Stimulated activated CD4-positive, alpha-beta T cell treated with anti-CD3 and anti-CD28 coated beads, Interleukin-2, amount 100 ng/mL, for 48 hours (primary cell): ENCODE results near the gene PGM3.

Experiments
- DNase-seq, 2 donors: peaks; one replicate each; pipeline ENCODE4 v3.0.0-alpha.2; 2020

PGM3 gene

DNA sequence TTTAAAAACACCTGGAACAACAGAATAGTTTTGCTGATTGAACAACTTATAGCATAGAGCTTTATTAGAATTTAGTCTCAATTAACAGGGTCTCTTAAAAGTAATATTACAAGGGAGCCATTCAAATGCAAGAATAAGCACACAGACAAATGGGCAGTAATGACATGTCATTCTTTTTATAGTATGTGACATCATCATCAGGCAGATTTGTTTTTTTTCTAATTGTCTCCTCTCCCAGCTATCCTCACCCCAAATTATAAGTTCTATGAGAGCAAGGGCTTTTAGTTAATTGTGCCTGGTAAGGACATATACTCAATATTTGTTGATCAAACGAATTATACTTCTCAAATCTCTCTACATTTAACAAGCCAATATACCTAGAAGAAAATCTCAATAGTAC is 11.0 kb downstream of the PGM3 start:
- DNase-seq, result no peak

- no peak for DNase-seq
Measured at GRCh38 chr6:83180426-83180950, 12.6 kb downstream of the PGM3 start.

- DNase-seq, result no peak
Measured at GRCh38 chr6:83176246-83176645, 16.8 kb downstream of the PGM3 start.

- no peak for DNase-seq
Measured at GRCh38 chr6:83169511-83169910, 23.6 kb downstream of the PGM3 start.

GRCh38 chr6:83169106-83169505 is 24.0 kb downstream of the PGM3 start:
- DNase-seq, result no peak

DNA sequence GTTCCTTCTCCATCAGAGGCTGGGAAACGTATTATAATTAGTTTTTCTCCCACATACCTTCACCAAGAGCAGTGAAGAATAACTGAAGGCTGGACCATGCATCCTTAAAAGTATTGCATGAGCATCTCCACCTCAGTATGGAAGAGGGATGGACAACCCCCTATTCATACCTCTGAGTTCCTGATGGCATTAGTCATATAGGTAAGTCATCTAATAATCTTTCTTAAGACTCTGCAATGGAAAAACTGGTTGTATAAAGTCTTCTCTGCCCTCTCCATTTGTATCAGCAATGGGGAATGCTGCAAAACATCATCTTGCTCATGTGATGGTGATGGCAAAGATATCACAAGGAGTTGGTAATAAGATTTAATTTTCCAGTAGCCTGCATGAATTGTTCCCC is 24.5 kb downstream of the PGM3 start:
- no peak for DNase-seq

GRCh38 chr6:83167726-83168278 is 25.3 kb downstream of the PGM3 start:
- DNase-seq, result no peak

DNA sequence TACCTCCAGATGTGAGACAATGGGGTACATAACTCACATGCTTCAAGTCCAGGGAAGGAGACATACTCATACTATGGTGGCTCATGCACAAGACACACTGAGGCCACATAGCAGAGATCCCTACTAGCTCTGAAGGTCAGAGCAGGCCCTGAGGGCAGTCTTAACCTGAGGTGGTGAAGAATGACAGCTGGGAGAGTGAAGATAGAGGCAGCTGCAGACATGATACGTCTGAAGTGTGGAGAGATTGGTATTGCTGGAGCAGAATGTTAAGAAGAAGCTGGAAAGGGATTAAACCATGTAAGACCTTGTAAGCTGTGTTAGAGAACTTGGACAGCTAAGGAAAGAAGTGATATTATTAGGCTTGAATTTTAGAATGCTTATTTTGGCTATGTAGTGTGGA is 32.9 kb downstream of the PGM3 start:
- DNase-seq, result no peak

DNA sequence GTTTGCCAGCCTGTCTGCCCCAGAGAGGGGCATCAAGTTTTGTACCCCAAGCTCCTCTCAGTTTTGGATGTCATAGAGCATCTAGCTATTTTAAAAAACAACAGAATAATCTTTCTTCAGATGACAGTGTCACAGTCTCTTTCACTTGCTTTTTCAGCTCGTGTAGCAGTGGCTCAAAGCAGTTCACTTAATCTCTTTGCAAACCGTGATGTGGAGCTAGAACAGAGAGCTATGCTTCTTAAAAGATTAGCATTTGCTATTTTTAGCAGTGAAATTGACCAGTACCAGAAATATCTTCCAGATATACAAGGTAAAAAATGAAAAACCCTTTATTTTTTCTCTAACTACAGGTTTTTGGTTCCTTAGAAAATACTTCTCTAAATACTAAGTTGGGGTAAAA is 37.3 kb downstream of the PGM3 start:
- DNase-seq, result no peak

DNA sequence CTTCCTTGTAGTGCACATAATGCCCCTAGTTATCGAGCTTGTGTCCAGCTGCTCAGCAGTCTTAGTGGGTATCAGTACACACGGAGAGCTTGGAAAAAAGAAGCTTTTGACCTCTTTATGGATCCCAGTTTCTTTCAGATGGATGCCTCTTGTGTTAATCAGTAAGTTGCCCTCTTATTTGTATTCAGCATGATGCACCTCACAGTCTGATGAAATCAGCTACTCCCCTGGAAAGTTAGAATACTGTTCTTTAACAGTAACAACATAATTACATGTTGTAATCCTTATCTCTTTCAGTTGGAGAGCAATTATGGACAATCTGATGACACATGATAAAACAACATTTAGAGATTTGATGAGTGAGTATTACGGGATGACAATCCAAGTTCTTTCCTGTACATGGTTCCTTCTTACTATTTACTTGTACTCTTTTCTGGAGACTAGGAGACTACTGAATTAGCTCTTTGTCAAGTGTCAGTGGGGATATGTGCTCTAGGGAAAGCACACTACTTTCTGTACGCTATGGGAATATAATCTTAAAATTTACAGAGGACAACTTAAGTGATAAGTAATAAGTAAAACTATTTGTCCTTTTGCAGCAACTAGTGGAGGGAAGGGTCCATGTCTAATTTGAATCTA is 39.1 kb downstream of the PGM3 start:
- DNase-seq, result no peak

DNA sequence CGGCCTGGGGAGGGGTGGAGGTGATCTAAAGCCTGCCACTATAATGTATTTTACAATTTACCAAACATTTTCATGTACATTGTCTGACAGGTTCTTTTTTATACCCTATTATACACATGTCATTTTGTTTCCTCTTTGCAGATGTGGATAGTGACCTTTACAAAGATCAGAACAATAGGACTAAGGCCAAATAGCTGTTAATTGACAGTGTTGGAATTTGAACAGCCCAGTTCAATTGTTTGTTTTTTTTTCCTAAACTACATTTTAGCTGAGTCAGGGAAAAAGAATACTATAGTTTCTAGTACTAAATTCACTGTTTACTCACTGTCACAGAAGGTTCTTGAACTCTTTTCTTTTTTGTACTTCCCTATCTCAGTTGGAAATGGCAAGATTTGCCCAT is 40.2 kb downstream of the PGM3 start:
- no peak for DNase-seq

- DNase-seq, result no peak
Measured at GRCh38 chr6:83151114-83151513, 42.0 kb downstream of the PGM3 start.

DNA sequence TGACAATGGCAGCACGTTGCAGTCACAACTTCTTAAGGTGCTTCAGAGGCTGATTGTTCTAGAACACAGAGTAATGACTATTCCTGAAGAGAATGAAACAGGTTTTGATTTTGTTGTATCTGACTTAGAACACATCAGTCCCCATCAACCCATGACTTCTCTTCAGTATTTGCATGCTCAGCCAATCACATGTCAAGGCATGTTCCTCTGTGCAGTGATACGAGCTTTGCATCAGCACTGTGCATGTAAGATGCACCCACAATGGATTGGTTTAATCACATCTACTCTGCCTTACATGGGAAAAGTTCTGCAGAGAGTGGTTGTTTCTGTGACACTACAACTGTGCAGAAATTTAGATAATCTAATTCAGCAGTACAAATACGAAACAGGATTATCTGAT is 54.3 kb downstream of the PGM3 start:
- DNase-seq, result no peak

- no peak for DNase-seq
Measured at GRCh38 chr6:83138118-83138722, 54.8 kb downstream of the PGM3 start.

DNA sequence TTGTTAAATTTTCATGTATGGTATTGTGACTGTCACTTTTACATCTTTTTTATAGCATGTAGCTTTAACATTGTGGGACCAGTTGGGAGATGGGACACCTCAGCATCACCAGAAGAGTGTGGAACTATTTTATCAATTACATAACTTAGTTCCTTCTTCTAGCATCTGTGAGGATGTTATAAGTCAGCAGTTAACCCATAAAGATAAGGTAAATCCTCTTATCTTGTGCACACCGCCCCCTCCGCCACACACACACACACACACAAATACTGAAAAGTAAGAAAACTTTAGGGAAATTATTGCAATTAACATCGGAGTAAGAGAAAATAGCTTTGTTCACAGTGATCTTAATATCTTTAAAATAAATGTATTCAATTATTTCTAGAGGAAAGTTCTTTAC is 60.9 kb downstream of the PGM3 start:
- DNase-seq, result no peak

DNA sequence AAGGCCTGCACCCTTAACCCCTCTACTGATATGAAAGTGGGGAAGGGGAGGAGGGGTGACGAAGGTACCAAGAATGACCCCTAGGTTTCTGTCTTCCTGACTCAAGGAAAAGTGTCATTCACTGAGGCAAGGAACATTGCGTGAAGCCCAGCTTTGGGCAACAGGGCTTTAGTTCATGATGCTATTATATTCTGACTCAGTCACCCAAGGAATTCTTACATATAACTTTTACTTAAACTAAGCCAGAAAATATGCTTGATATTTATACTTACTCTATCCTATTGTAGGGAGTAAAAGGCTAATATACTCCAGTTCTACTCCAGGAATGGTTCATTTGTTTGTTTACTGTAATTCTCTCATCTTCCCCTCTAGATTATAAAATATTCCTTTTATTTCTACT is 65.1 kb downstream of the PGM3 start:
- no peak for DNase-seq

DNA sequence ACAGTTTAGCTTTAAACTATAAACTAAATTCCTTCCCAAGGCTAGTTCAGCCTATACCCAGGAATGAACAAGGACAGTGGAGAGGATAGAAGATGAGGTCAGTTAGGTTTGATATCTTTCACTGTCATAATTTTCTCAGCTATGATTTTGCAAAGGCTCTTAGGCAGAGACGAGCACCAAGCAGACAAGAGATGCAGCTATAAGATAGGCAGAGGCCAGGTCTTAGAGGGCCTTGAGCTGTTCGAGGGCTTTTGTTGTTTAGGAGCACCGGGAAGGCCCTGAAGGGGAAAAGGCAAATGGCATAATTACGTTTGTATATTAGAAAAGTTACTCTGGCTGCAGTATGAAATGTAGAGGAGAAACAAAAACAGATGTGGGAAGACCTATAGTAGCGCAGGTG is 65.8 kb downstream of the PGM3 start:
- no peak for DNase-seq

- DNase-seq, result no peak
Measured at GRCh38 chr6:83126807-83127206, 66.3 kb downstream of the PGM3 start.

GRCh38 chr6:83126223-83126622 is 66.8 kb downstream of the PGM3 start:
- no peak for DNase-seq

DNA sequence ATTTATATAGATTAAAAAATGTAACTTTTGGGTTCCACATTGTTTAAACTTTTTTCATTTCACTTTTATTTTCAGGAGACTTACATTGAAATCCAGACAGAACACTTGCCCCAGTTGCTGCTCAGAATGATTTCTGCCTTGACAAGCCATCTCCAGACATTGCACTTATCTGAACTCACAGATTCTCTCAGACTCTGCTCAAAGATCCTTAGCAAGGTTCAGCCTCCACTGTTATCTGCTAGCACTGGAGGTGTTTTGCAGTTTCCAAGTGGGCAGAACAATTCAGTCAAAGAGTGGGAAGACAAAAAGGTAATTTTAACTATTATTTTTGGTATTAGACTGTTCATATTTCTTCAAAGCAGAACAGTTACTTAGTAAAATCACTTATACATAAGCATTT is 67.6 kb downstream of the PGM3 start:
- DNase-seq, result no peak

- DNase-seq, result no peak
Measured at GRCh38 chr6:83124553-83124952, 68.5 kb downstream of the PGM3 start.

DNA sequence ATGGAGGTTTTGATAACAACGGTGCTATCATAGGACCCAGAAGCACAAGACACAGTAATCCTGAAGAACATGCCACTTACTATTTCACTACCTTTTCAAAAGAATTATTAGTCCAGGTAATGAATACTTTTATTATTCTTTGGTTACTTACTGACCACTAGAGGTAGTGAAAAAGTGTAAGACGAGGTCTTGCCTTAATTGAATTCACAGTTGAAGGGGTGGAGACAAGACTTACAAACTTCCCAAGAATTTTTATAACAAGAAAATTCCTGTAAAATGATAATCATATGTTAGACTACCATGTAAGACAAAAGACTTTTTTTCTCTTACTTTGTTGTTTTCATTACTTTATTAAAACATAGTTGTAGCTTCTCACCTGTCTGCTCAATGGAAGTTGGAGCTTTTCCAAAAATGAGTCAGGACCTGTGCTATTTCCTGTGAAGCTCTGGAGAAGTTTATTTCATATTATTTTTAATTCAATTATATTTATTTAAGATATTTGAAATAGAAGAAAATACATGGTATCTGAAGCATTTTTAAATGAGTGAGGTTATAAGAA is 73.2 kb downstream of the PGM3 start:
- no peak for DNase-seq

GRCh38 chr6:83117802-83118201 is 75.3 kb downstream of the PGM3 start:
- DNase-seq, result no peak
